CD4-positive, alpha-beta T cell treated with Interleukin-1 beta for 1 hour (primary cell): Measurements from ENCODE around the gene MCEMP1.

ENCODE experiments used
- DNase-seq, 2 donors: peaks; one replicate each; pipeline ENCODE4 v3.0.0-alpha.2; 2020 to 2022

Gene MCEMP1

GRCh38 chr19:7698583-7698982 lies 21.7 kb downstream of the MCEMP1 start:
- DNase-seq: no peak

DNA sequence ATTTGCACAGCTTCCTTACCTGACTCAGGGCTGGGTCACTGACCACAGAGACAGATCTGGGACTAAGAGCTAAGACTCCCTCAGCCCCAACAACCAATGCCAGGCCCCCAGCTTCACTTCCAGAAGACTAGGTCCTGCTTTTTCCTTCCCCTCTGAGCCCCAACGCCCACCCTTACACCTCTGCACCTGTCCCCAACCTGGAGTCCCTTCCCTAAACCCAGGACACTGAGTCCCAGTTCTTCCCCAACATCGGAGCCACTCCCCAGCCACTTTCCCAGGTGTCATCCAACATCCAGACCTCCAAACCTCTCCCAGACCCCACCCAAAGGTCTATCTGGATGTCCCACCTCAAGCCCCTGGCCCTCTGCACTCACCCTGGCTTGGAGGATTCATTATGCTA lies 22.1 kb downstream of the MCEMP1 start:
- DNase-seq: no peak

DNA sequence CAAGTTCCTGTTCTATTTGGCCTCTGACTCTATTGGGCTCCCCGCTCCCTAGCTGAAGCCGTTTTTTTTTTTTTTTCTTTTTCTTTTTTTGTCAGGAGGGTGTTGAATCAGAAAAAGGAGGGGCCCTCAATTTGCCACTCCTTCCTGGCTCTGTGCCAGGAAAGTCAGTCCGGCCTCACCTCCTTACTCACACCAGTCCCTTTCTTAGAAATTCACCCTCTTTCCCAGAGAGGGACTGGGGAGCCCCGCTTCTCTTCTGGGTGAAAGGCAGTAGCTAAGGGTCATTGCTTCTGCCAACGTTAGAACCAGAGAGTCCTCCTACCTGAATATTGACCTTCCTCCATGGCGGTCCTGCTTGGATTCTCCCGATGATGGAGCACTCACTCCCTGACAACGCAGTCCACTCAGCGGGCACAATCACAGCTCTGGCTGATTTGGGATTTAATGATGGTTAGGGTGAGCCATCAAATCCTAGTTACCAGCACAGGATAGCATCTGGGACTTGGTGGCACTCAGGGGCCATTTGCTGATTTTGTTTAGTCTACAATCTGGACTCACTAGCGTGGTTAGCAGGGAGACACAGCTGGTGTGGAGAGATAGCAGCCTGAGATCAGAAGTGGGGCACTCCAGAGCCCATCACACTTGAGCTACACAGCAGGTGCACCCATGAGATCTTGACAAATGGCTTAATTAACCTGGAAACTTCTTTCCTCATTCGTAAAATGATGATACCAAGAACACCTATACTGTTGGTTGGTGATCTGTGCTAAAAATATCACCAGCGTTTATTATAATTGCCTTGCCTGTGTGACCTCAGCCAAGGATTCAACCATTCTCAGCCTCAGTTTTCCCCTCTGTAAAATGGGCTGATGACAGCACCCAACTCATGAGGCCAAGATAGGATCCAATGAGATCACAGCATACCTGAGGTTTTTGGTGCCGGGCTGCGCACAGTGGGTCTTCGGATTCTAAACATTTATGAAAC lies 22.8 kb downstream of the MCEMP1 start:
- DNase-seq: no peak

GRCh38 chr19:7701049-7701653 lies 24.3 kb downstream of the MCEMP1 start:
- no peak for DNase-seq

GRCh38 chr19:7701654-7702457 lies 25.0 kb downstream of the MCEMP1 start, which contains the start of gene FCER2:
Gene FCER2, minus strand, starts transcription at chr19:7702131. Its CDS starts 2,371 bp downstream, at chr19:7699760.
- DNase-seq: peak in 1 of 2 donors; percentile 68

- DNase-seq: no peak
Observed at GRCh38 chr19:7703332-7703731, 26.4 kb downstream of the MCEMP1 start.

DNA sequence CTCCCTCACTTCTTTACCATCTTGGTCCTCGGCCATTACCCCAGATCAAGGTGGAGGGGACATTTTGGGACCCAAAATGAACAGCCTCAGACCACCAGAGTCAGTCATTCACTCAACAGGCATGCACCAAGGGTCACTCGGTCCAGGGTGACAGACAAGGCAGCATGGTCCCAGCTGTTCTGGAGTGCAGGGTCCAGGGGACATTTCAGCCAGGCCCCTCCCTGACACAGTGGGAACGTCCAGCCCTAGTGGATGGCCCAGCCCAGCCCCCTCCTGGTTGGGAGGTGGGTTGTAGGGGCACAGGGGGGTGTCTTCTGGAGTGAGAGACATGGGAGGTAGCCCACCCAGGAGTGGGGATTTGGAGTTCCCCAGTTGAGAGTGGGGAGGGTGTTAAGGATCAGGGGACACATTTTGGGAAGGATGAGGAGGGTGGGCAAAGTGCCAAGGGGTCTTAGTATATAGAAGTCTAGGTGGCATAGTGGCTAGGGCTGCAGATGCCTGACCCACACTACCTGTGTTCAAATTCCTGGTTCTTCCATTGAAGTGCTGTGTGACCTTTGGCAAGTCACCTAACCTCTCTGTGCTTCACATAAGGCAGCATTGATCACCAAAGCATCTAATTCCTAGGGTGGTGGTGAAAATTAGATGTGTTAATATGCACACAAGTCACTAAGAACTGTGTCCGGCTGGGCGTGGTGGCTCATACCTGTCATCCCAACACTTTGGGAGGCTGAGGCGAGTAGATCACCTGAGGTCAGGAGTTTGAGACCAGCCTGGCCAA lies 27.6 kb downstream of the MCEMP1 start:
- DNase-seq: no peak

- peak; percentile 80 to 85 for DNase-seq
Observed at GRCh38 chr19:7705387-7706187, 28.7 kb downstream of the MCEMP1 start.

DNA sequence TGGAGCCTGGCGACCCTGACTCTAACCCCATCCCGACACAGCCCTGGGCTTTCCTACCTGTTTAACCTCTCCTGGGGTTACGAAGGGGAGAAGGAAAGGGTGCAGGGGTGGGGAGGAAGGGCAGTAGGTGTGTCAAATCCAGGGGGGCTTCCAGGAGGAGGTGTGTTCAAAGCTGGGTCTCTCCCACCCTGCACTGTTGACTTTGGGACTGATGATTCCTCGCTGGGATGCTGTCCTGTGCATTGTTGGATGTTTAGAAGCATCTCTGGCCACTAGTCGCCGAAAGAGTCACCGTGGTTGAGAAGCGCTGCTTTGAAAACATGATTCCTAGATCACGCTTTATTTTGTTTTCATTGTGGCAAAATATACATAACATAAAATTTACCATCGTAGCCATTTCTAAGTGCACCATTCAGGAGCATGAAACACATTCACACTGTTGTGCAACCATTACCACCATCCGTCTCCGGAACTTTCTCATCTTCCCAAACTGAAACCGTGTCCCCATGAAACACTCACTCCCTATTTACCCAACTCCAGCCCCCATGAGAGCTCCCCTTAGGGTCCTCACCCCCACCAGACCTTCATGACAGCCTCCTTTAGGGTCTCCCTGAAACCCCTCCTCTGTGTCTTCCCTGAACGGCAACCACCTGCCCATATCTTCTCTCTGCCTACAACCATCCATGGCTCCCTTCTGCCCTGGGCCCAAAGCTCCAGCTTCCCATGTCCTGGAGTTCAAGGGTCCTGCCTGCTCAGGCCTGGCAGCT lies 29.5 kb downstream of the MCEMP1 start:
- DNase-seq: no peak

DNA sequence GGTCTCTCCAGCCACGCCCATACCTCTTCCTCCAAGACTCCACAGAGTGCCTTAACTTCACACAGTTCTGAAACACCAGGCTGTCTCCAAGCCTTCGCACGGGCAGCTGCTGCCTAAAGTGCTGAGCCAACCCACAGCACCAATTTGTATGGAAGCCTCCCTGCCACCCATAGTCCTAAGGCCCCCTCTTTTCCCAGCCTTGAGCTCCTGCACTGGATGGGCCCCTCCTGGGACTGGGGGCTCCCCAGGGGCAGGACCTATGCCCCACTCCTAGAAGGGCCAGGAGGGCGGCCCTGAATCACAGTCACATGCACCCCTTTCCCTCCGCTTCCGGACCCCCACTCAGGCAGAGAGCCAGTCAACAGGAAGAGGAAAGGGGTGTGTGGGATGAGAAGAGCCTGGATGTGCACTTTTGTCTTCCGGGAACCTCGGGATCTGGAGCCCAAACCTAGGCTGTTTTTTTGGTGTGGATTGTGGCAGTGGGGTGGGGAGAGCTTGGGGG lies 30.1 kb downstream of the MCEMP1 start:
- no peak for DNase-seq

DNA sequence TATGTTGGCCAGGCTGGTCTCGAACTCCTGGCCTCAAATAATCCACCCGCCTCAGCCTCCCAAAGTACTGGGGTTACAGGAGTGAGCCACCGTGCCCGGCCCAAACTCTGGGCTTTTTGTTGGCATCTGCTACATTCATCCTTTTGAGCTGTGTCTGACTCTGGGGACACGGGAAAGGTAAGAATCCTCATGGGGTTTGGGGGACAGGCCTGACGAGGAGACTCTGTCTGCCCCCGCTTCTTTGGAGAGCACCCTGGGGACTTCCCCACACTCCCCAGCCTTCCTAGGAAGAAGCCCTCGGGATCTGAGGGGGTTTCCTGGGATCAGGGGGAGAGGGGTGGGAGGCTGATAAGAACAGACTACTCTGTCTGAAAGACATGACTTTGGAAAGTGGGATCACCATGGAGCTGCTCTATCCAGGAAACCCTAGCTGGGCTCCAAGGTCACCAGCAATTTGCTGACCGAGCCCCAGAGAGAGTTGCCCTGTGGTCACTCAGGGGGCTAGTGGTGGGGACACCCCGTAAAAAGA lies 33.1 kb downstream of the MCEMP1 start:
- no peak for DNase-seq

GRCh38 chr19:7710616-7711015 lies 33.7 kb downstream of the MCEMP1 start:
- DNase-seq: no peak

DNA sequence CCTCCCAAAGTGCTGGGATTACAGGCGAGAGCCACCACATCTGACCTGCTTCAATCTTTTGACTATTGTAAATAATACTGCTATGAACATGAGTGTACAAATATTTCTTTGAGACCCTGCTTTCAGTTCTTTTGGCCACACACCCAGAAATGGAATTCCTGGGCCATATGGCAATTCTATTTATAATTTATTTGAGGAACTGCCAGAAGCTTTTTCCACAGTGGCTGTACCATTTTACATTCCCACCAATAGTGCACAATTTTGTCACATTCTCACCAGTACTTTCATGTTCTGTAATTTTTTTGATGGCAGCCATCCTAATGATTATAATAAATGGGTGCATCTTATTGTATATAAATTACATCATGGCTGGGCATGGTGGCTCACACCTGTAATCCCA lies 38.8 kb downstream of the MCEMP1 start:
- no peak for DNase-seq

DNA sequence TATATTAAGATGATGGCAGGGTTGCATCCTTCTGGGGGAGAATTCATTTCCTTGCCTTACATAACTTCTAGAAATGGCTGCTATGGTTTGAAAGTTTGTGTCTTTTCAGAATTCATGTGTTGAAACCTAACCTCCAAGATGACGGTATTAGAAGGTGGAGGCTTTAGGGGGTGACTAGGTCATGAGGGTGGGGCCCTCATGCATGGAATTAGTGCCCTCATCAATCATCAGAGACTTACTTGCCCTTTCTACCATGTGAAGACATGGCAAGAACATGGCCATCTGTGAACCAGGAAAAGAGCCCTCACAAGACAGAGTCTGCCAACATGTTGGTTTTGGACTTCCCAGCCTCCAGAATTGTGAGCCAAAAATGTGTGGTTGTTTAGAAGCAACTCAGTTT lies 39.9 kb downstream of the MCEMP1 start:
- no peak for DNase-seq

DNA sequence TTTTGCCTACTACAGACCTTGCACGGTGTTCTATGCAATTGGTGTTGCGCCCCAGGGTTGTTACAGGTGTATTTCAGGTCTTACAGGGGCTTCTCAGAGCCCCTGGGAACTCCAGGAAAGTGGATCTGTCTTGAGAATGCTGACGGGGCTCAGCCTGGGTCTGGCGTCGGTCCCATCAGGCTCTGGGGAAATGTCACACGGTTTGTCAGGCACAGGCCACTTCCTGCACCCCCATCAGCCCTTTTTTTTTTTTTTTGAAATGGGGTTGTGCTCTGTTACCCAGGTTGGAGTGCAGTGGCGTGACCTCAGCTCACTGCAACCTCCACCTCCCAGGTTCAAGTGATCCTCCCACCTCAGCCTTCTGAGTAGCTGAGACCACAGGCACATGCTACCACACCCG lies 41.8 kb downstream of the MCEMP1 start:
- peak in 1 of 2 donors; percentile 34 for DNase-seq

DNA sequence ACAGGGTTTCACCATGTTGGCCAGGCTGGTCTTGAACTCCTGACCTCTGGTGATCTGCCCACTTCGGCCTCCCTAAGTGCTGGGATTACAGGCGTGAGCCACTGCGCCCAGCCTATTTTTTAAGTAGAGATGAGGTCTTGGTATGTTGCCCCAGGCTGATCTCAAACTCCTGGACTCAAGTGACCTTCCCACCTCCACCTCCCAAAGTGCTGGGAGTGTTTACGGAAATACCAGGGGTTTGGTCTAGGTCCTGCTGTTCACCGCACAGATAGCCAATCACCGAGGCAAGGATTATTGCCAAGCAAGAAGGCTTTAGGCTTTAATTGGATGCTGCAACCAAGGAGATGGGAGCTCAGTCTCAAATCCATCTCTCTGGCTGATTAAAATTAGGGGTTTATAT lies 43.5 kb downstream of the MCEMP1 start:
- no peak for DNase-seq

DNA sequence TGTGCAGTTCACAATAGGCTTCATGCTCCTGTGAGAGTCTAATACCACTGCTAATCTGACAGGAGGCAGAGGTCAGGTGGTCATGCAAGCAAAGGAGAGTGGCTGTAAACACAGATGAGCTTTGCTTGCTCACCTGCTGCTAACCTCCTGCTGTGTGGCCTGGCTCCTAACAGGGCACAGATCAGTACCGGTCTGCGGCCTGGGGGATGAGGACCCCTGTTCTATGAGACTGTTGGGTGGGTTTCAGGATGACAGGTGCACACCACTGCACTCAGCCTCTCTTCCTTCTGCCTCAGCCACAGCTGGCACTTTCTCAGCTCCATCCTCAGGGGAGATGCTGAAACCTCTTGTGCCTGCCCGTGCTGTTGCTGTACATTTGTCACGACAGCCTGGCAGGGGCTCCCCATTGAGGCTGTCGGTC lies 45.4 kb downstream of the MCEMP1 start:
- DNase-seq: no peak

DNA sequence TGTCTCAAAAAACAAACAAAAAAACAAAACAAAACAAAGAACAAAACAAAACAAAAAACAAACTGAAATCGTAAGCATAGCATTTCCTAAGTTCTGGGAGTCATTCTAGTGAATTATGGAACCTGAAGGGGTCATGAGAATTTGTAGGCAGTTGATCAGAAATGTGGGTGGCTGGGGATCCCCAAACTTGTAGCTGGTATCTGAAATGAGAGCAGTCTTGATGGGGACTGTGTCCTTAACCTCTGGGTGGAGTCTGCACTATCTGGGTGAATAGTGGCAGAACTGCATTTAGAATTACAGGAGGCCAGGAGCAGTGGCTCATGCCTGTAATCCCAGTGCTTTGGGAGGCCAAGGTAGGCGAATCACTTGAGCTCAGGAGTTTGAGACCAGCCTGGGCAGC lies 48.9 kb downstream of the MCEMP1 start:
- no peak for DNase-seq

DNA sequence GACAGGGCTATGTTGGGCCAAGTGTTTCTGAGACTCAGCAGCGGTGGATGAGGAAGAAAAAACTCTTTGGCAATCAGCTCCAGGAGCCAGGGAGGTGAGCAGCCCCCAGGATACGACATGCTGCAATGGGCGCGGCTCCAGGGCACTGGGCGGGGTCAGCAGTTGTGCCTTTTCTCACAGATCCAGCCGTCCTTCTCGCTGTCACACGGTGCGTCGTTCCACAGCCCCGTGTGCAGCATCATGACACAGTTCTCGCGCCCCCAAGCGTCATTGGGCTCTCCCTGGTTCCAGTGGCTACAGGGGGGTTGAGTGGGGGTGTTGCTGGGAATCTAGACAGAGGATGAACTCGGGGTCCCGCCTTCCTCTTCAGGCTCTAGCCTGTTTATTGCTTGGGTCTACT lies 52.3 kb downstream of the MCEMP1 start:
- peak in 1 of 2 donors; percentile 49 for DNase-seq
